Ectodermal cell (in vitro differentiated cells): ENCODE data around the gene HYDIN.

Source experiments
- H3K27ac ChIP-seq: 2 replicates; pipeline ENCODE4 v1.7.0; 2013; ENCODE audit warnings: mild to moderate bottlenecking, low read depth, low read length; ENCODE audit not compliant: insufficient read depth, poor library complexity, severe bottlenecking
- H3K27me3 ChIP-seq: 2 replicates; pipeline ENCODE4 v1.7.0; 2013; ENCODE audit warnings: mild to moderate bottlenecking, low read length; ENCODE audit not compliant: insufficient read depth, control insufficient read depth, poor library complexity, severe bottlenecking
- H3K36me3 ChIP-seq: one replicate; pipeline ENCODE4 v1.7.0; 2013; ENCODE audit warnings: low read length; ENCODE audit not compliant: control insufficient read depth, insufficient read depth
- H3K4me1 ChIP-seq: one replicate; pipeline ENCODE4 v1.7.0; 2013; ENCODE audit warnings: low read length; ENCODE audit not compliant: control insufficient read depth, insufficient read depth
- H3K4me3 ChIP-seq: 2 replicates; pipeline ENCODE4 v1.7.0; 2013; ENCODE audit warnings: low read depth, low read length, control low read depth; ENCODE audit not compliant: insufficient read depth
- H3K9me3 ChIP-seq: 2 replicates; pipeline ENCODE4 v1.7.0; 2013; ENCODE audit warnings: mild to moderate bottlenecking, low read length, moderate library complexity; ENCODE audit not compliant: control insufficient read depth
- WGBS, 2 experiments: methylation state at CpG; one replicate each; pipeline ENCODE4 v1.1.7; 2013; ENCODE audit warnings: missing lambda C conversion rate in 2 of 2; 5-methylcytosine and 5-hydroxymethylcytosine counted together

The HYDIN gene

GRCh38 chr16:70793851-70794502 is 436.5 kb downstream of the HYDIN start:
- Histone ChIP-seq H3K27ac (no peak overlapping the region), H3K9me3 (no peaks in the 10 kb centered on the region), H3K4me3 (no peak overlapping the region), H3K4me1 (peaks cover 26% of the 10 kb centered on the region), H3K36me3 (no peaks in the 10 kb centered on the region), H3K27me3 (no peaks in the 10 kb centered on the region)
- WGBS, 2 experiments, result 84 to 91% methylated on average over 8 of the region's 8 CpGs

- Histone ChIP-seq H3K36me3 (no peaks in the 10 kb centered on the region), H3K4me3 (no peak overlapping the region), H3K4me1 (peaks cover 26% of the 10 kb centered on the region), H3K9me3 (no peaks in the 10 kb centered on the region), H3K27me3 (no peaks in the 10 kb centered on the region), H3K27ac (peak overlapping the region; percentile 16)
- 66 to 69% methylated on average over 8 of the region's 8 CpGs for WGBS, 2 experiments
These were observed 439.7 kb downstream of the HYDIN start for GRCh38 chr16:70790815-70791214.

DNA sequence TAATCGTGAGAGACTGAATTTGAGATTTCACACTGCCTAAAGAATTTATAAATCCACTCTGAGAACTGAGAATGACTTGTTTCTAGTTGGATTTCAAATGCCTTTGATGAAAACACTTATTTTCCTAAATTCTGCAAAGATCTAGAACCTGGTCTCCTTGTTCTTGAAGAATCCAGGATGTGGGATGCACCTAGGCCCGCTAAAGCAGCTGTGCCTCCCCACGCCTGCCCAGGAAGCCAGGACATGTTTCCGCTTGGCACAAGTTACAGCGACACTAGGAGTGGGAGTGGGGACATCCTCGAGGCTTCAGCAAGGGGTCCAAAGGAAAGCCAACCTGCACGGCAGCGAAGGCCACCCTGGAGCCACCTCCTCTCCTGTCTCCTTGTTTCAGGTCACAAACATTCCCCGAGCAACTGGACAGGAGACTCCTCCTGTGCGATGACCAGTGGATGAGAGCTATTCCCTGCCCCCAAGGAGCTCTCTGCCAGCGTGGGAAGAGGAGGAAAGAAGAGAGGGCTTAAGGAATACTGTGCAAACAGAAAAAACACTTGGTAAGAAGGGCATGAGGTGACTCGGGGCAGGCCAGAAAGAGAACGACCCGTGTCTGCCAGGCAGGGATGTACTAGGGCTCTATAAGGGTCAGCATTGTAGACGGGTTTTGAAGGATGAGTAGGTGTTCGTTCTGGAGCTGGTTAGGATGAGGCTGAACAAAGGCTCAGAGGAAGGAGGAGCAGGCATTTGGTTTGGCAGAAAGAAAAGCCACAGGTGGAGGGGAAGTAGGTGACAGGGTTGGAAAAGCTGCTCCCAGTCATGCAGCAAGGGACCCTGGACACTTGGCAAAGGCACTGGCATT is 440.7 kb downstream of the HYDIN start:
- Histone ChIP-seq H3K9me3 (no peaks in the 10 kb centered on the region), H3K4me1 (peaks cover 26% of the 10 kb centered on the region), H3K27me3 (no peaks in the 10 kb centered on the region), H3K27ac (no peak overlapping the region), H3K36me3 (no peaks in the 10 kb centered on the region), H3K4me3 (no peak overlapping the region)
- WGBS, 2 experiments, result 89% methylated on average over 16 of the region's 16 CpGs

GRCh38 chr16:70788668-70789594 is 441.6 kb downstream of the HYDIN start:
- Histone ChIP-seq H3K4me1 (peaks cover 23% of the 10 kb centered on the region), H3K36me3 (peaks cover 7% of the 10 kb centered on the region), H3K27ac (no peak overlapping the region), H3K9me3 (no peaks in the 10 kb centered on the region), H3K27me3 (no peaks in the 10 kb centered on the region), H3K4me3 (no peak overlapping the region)
- WGBS, 2 experiments, result 94% methylated on average over 18 of the region's 18 CpGs

GRCh38 chr16:70786020-70786755 is 444.3 kb downstream of the HYDIN start:
- 94 to 96% methylated on average over 19 of the region's 19 CpGs for WGBS, 2 experiments
- Histone ChIP-seq H3K4me1 (peaks cover 16% of the 10 kb centered on the region), H3K36me3 (peaks cover 30% of the 10 kb centered on the region), H3K4me3 (no peak overlapping the region), H3K27ac (no peak overlapping the region), H3K9me3 (no peaks in the 10 kb centered on the region), H3K27me3 (no peaks in the 10 kb centered on the region)

GRCh38 chr16:70784692-70785555 is 445.6 kb downstream of the HYDIN start:
- WGBS, 2 experiments, result 96% methylated on average over 20 to 21 of the region's 21 CpGs
- no peak overlapping the region for H3K4me3 ChIP-seq
- H3K4me1 ChIP-seq, result peaks cover 4% of the 10 kb centered on the region
- H3K9me3 ChIP-seq, result no peaks in the 10 kb centered on the region
- no peaks in the 10 kb centered on the region for H3K27me3 ChIP-seq
- H3K36me3 ChIP-seq, result peaks cover 41% of the 10 kb centered on the region
- H3K27ac ChIP-seq, result no peak overlapping the region

DNA sequence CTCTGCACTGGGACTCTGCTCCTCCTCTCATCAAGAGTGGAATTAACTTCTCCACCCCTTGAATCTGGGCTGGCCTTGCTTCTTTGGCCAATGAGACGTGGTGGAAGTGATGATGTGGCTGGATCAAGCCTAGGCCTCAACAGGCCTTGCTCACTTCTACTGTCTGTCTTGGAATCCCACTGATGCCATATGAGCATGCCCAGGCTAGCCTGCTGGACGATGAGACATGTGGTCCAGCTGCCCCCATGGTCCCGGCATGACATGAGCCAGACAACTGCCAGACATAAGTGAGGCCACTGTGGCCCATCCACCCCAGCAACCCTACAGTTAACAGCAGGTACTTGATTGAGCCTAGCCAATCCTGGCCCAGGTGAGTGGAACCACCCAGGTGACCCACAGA is 448.3 kb downstream of the HYDIN start:
- H3K36me3 ChIP-seq, result peaks cover 41% of the 10 kb centered on the region
- 95 to 97% methylated on average over 3 of the region's 3 CpGs for WGBS, 2 experiments
- no peaks in the 10 kb centered on the region for H3K27me3 ChIP-seq
- H3K4me3 ChIP-seq, result no peak overlapping the region
- no peaks in the 10 kb centered on the region for H3K4me1 ChIP-seq
- no peak overlapping the region for H3K27ac ChIP-seq
- H3K9me3 ChIP-seq, result no peaks in the 10 kb centered on the region

DNA sequence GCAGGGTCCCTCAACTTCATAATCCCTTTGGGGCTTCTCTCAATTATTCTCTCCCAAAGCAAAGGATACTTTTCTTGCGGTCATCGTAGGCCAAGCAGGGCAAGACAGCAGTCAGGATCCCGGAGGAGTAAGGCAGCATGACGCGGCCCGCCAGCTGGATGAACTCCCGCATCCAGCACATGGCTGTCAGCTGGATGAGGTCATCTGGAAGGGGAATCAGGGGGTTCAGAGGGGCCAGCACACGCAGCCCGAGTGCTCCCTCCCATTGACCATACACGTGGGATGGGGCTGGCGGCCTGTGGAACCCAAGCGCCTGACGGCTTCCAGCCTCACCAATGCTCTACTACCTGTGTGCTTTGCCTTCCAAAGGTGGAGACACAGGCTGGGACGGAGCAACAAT is 448.7 kb downstream of the HYDIN start:
- WGBS, 2 experiments, result 95% methylated on average over 14 of the region's 14 CpGs
- Histone ChIP-seq H3K9me3 (no peaks in the 10 kb centered on the region), H3K27me3 (no peaks in the 10 kb centered on the region), H3K27ac (no peak overlapping the region), H3K4me1 (no peaks in the 10 kb centered on the region), H3K36me3 (peaks cover 41% of the 10 kb centered on the region), H3K4me3 (no peak overlapping the region)

- peaks cover 41% of the 10 kb centered on the region for H3K36me3 ChIP-seq
- WGBS, 2 experiments, result 95 to 96% methylated on average over 10 of the region's 10 CpGs
These were observed 450.0 kb downstream of the HYDIN start for GRCh38 chr16:70780546-70780945.

More at GRCh38 chr16:70780546-70780945, 450.0 kb downstream of the HYDIN start:
- H3K9me3 ChIP-seq, result no peaks in the 10 kb centered on the region
- H3K4me1 ChIP-seq, result no peaks in the 10 kb centered on the region
- H3K27me3 ChIP-seq, result no peaks in the 10 kb centered on the region
- H3K4me3 ChIP-seq, result no peak overlapping the region
- no peak overlapping the region for H3K27ac ChIP-seq
